ENCODE measurements around the gene ARID5B. TPM values are rescaled to one million over a fixed set of nuclear protein-coding genes. Genes with fewer than 3 reads are reported as not detected.

The ARID5B gene
- total and polyA plus RNA-seq, 2 experiments from 2014 or later = 53.2 to 55.0 TPM

DNA sequence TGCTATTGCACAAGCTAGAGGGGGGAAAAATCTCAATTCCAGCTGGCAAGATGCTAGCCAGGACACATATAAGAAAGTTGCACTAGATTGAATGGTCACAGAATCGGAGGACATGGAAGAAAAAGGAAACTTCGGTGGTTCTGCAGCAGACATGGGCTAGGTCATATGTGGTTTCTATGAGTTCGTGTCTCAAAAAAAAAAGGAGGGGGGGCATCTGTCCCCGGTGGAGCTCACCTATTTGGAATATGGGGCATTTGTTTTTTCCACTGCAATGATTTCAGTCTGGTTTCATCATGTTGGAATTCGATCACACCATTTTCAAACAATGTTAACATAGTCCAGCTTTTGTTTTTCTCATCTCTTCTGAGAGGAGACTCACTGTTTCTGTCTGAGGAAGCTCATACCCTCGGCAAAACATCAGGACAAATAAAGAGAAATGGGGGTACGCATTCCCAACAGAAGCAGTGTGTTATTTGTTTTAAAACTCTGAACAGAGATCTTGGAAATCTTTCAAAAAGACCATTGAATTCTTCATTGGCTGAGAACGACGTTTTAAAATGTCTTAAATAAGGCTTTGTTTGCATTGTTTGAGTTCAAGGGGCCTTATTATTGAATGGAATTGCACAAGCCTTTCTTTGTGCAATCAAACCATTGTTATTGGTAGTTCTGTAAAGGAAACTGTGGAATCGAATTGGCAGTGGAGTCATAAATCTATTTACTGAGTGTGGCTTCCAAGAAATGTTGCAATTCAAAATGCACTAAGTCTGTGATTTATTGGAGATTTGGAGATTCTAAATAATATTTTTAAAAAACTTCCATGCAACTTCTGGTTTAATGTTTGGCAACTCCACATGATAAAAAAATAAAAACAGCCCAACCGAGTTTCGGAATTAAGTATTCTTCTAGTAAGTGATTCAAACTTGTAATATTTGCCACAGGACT lies 194.0 kb downstream of the ARID5B start:
- Histone ChIP-seq H3K27me3 (no peaks in the 10 kb centered on the region), H3K27ac (peak overlapping the region; percentile 64), H3K36me3 (replicated peaks; ENCODE audit: insufficient read depth, low read depth) (no peaks in the 10 kb centered on the region), H3K4me3 (no peak overlapping the region), H3K4me2 (peak overlapping the region; percentile 7), H4K20me1 (ENCODE audit: insufficient read depth, poor library complexity, severe bottlenecking) (no peaks in the 10 kb centered on the region), H3K9me2 (replicated peaks; ENCODE audit: insufficient read depth) (no peaks in the 10 kb centered on the region), H3K9me3 (ENCODE audit: low read depth) (no peaks in the 10 kb centered on the region), H2AFZ (no peak overlapping the region), H3K79me2 (peaks cover 27% of the 10 kb centered on the region), H3K4me1 (ENCODE audit: insufficient read depth) (peaks cover 48% of the 10 kb centered on the region)
- TF ChIP-seq, protein P1, sequence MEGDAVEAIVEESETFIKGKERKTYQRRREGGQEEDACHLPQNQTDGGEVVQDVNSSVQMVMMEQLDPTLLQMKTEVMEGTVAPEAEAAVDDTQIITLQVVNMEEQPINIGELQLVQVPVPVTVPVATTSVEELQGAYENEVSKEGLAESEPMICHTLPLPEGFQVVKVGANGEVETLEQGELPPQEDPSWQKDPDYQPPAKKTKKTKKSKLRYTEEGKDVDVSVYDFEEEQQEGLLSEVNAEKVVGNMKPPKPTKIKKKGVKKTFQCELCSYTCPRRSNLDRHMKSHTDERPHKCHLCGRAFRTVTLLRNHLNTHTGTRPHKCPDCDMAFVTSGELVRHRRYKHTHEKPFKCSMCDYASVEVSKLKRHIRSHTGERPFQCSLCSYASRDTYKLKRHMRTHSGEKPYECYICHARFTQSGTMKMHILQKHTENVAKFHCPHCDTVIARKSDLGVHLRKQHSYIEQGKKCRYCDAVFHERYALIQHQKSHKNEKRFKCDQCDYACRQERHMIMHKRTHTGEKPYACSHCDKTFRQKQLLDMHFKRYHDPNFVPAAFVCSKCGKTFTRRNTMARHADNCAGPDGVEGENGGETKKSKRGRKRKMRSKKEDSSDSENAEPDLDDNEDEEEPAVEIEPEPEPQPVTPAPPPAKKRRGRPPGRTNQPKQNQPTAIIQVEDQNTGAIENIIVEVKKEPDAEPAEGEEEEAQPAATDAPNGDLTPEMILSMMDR (IDR thresholded peaks at IDR 0.05; ENCODE audit: poor library complexity) = no peak
- TF ChIP-seq EZH2 (IDR thresholded peaks at IDR 0.05; ENCODE audit: borderline replicate concordance) = no peak
- no peak for TF ChIP-seq EZH2phosphoT487 (IDR thresholded peaks at IDR 0.05; ENCODE audit: low read depth, severe bottlenecking, unreplicated experiment)
- 56% methylated on average over 12 of the region's 12 CpGs for WGBS (ENCODE audit: low lambda C conversion rate, missing lambda C conversion rate)
- no peak for DNase-seq (ENCODE audit: low spot score)

DNA sequence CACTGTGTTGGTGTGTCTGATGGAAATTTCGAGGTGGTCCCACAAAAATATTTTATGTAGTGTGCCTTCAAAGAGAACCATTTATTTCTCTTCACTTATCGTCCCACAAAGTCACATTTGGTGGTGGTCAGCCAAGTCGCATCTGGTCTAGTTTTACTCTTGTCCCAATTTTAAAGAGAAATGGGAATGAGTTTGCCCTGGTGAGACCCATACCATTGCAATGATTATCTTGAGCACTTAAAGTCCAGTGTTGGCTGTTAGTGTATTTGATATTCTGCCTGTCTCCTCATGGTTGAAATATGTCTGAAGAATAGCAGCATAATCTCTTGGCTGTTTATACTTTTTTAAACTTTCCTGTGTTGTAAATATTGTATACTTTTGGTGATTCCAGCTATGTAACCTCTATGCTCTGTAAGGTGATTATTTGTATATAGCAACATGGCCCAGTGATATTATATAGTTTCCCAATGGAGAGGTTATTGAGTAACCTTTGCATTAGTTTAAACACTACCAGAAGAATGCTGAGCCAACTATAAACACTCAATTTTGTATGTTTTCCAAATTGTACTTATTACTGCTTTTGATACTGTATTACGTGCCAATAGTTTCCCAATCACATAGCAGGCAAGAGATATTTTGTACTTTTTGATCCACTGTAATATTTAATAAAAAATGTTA lies 194.9 kb downstream of the ARID5B start:
- Histone ChIP-seq H2AFZ (no peak overlapping the region), H3K4me3 (no peak overlapping the region), H3K9me3 (ENCODE audit: low read depth) (no peaks in the 10 kb centered on the region), H3K27ac (peak overlapping the region; percentile 64), H3K4me2 (no peak overlapping the region), H3K9me2 (replicated peaks; ENCODE audit: insufficient read depth) (no peaks in the 10 kb centered on the region), H4K20me1 (ENCODE audit: insufficient read depth, poor library complexity, severe bottlenecking) (no peaks in the 10 kb centered on the region), H3K79me2 (peaks cover 19% of the 10 kb centered on the region), H3K4me1 (ENCODE audit: insufficient read depth) (peaks cover 48% of the 10 kb centered on the region), H3K36me3 (replicated peaks; ENCODE audit: insufficient read depth, low read depth) (no peaks in the 10 kb centered on the region), H3K27me3 (no peaks in the 10 kb centered on the region)
- 80% methylated on average over 4 of the region's 4 CpGs for WGBS (ENCODE audit: low lambda C conversion rate, missing lambda C conversion rate)
- no peak for DNase-seq (ENCODE audit: low spot score)
- TF ChIP-seq EZH2phosphoT487 (IDR thresholded peaks at IDR 0.05; ENCODE audit: low read depth, severe bottlenecking, unreplicated experiment) (no peak), EZH2 (IDR thresholded peaks at IDR 0.05; ENCODE audit: borderline replicate concordance) (no peak)
- TF ChIP-seq, protein P1 (IDR thresholded peaks at IDR 0.05; ENCODE audit: poor library complexity) = no peak

DNA sequence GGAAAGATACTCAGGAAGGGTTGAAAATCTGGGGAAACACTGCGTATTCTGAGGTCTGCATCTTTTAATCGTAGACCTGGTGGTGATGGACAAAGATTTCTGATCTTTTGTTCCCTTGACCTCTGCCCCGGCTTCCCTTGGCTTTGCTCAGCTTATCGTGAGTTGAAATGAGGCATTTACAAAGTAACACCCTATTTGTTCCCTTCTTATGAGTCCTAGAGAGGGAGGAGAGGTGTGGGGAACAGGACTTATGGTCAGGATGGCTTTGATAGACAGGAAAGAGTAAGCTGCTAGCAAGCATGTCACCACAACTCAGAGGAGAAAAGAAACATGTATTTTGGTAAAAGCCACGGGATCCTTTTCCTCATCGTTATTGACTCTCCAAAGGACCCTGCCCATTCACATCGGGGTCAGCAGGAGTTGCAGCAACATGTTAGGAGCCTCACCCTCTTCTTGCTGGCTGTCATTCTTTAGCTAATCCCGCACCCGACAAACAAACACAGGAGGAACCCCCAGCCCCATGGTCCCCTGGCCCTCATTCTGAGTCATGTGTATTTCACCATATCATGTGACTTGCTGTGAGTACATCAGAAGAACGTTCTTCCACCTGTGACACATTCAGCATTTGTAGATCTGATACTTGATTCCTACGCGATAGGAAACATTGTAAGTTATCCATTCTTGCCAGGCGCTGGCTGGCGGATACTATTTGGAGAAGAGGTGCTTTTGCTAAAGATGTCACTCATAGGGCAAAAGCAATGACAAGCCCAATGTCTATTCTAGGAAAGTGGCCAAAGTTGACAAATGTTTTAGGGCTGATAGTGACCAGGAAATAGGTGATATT lies 197.0 kb downstream of the ARID5B start:
- Histone ChIP-seq H3K4me1 (ENCODE audit: insufficient read depth) (peaks cover 34% of the 10 kb centered on the region), H3K4me3 (no peak overlapping the region), H4K20me1 (ENCODE audit: insufficient read depth, poor library complexity, severe bottlenecking) (no peaks in the 10 kb centered on the region), H2AFZ (no peak overlapping the region), H3K27me3 (no peaks in the 10 kb centered on the region), H3K79me2 (peaks cover 2% of the 10 kb centered on the region), H3K9me2 (replicated peaks; ENCODE audit: insufficient read depth) (no peaks in the 10 kb centered on the region), H3K36me3 (replicated peaks; ENCODE audit: insufficient read depth, low read depth) (no peaks in the 10 kb centered on the region), H3K4me2 (no peak overlapping the region), H3K9me3 (ENCODE audit: low read depth) (no peaks in the 10 kb centered on the region), H3K27ac (peak overlapping the region; percentile 29)
- peak; percentile 19 for DNase-seq (ENCODE audit: low spot score)
- TF ChIP-seq, protein P1 (IDR thresholded peaks at IDR 0.05; ENCODE audit: poor library complexity) = no peak
- TF ChIP-seq EZH2phosphoT487 (IDR thresholded peaks at IDR 0.05; ENCODE audit: low read depth, severe bottlenecking, unreplicated experiment) = no peak
- no peak for TF ChIP-seq EZH2 (IDR thresholded peaks at IDR 0.05; ENCODE audit: borderline replicate concordance)
- WGBS (ENCODE audit: low lambda C conversion rate, missing lambda C conversion rate) = 81% methylated on average over 14 of the region's 14 CpGs
